Measurements from ENCODE around the gene CEBPZOS. TPM values are rescaled to one million over a fixed set of nuclear protein-coding genes. Genes with fewer than 3 reads are reported as not detected.
"Not testable (repeated sequence)": the region's sequence is repeated elsewhere in the genome, so short reads cannot be mapped to it uniquely, and the experiment has no call there.

CEBPZOS gene
- total RNA-seq, 2 donors from 2014 or later: 13.7 to 25.5 TPM

DNA sequence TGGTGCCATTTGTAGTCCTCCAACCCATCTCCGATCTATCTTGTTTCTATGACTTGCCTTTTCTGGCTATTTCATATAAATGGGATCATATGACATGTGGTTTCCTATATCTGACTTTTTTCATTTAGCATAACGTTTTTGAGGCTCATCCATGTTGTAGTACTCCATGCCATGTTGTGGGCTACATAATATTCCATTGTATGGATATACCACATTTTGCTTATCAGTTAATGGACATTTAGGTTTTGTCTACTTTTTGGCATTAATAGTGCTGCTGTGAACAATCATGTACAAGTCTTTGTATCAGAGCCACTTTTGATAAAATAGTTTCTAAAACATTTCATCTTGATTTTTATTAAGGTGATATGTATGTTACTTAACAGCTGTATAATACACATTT is 7.4 kb downstream of the CEBPZOS start:
- no peaks in the 10 kb centered on the region for H3K4me1 ChIP-seq (ENCODE audit: control insufficient read depth in 1 of 2, low read depth in 2 of 2)
- DNase-seq (ENCODE audit: low spot score) (no peak), ATAC-seq (ENCODE audit: insufficient number of reproducible peaks, low FRiP score, low read depth) (no peak)
- TF ChIP-seq, protein P1, sequence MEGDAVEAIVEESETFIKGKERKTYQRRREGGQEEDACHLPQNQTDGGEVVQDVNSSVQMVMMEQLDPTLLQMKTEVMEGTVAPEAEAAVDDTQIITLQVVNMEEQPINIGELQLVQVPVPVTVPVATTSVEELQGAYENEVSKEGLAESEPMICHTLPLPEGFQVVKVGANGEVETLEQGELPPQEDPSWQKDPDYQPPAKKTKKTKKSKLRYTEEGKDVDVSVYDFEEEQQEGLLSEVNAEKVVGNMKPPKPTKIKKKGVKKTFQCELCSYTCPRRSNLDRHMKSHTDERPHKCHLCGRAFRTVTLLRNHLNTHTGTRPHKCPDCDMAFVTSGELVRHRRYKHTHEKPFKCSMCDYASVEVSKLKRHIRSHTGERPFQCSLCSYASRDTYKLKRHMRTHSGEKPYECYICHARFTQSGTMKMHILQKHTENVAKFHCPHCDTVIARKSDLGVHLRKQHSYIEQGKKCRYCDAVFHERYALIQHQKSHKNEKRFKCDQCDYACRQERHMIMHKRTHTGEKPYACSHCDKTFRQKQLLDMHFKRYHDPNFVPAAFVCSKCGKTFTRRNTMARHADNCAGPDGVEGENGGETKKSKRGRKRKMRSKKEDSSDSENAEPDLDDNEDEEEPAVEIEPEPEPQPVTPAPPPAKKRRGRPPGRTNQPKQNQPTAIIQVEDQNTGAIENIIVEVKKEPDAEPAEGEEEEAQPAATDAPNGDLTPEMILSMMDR (IDR thresholded peaks at IDR 0.05): no peak
- H3K27ac ChIP-seq: no peak overlapping the region
- no peaks in the 10 kb centered on the region for H3K27me3 ChIP-seq (replicated peaks; ENCODE audit: insufficient read depth)
- peaks cover 11% of the 10 kb centered on the region for H3K9me3 ChIP-seq
- no peak overlapping the region for H3K4me3 ChIP-seq
- H3K36me3 ChIP-seq: peaks cover 49% of the 10 kb centered on the region

DNA sequence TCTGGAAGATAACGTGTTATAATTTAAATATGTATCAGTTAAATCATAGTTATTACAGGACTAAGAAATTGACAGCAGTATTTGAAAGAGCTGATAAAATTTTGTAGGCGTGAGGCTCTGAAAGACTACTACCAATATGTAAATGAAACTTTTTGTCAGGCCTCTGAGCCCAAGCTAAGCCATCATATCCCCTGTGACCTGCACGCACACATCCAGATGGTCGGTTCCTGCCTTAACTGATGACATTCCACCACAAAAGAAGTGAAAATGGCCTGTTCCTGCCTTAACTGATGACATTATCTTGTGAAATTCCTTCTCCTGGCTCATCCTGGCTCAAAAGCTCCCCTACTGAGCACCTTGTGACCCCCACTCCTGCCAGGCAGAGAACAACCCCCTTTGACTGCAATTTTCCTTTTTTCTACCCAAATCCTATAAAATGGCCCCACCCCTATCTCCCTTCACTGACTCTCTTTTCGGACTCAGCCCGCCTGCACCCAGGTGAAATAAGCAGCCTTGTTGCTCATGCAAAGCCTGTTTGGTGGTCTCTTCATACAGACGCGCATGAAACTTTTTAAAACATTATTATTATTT is 8.9 kb downstream of the CEBPZOS start:
- H3K36me3 ChIP-seq: peaks cover 64% of the 10 kb centered on the region
- not testable (repeated sequence) for H3K4me1 ChIP-seq (ENCODE audit: control insufficient read depth in 1 of 2, low read depth in 2 of 2); H3K27me3 ChIP-seq (replicated peaks; ENCODE audit: insufficient read depth); H3K4me3 ChIP-seq; H3K27ac ChIP-seq; DNase-seq (ENCODE audit: low spot score); ATAC-seq (ENCODE audit: insufficient number of reproducible peaks, low FRiP score, low read depth)
- peaks cover 19% of the 10 kb centered on the region for H3K9me3 ChIP-seq

DNA sequence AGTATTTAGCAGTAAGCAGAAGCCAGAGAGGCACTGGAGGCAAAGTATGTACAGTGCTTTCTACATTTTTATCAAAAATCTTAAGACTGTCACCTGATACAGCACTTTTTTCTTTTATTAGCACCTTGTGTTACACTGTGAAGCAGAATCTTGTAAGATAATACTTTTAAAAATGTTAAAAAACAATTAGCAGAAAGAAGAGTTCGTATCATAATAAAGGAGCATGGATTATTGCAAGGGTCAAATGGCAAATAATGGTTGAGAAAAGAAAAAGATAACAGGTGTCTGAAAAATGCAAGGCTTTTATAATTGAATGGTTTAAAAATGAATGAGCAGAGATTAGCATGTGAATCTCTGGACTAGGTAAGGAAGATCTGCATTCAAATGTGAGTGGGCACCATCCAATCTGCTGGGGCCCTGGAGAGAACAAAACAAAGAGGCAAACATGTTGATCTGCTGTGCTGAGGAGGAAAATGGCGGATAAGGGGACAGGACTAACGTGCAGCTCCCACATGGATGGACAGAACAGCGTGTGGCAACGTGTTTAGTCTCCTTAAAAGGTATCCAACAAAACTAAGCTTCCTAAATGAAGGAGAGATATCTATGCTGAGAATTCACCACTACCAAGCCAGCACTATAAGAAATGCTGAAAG is 9.5 kb downstream of the CEBPZOS start:
- Histone ChIP-seq H3K27ac (no peak overlapping the region), H3K27me3 (replicated peaks; ENCODE audit: insufficient read depth) (no peaks in the 10 kb centered on the region), H3K9me3 (peaks cover 19% of the 10 kb centered on the region), H3K4me1 (ENCODE audit: control insufficient read depth in 1 of 2, low read depth in 2 of 2) (no peaks in the 10 kb centered on the region), H3K4me3 (no peak overlapping the region), H3K36me3 (peaks cover 65% of the 10 kb centered on the region)
- ATAC-seq (ENCODE audit: insufficient number of reproducible peaks, low FRiP score, low read depth) (no peak), DNase-seq (ENCODE audit: low spot score) (no peak)
- TF ChIP-seq, protein P1 (IDR thresholded peaks at IDR 0.05): no peak

DNA sequence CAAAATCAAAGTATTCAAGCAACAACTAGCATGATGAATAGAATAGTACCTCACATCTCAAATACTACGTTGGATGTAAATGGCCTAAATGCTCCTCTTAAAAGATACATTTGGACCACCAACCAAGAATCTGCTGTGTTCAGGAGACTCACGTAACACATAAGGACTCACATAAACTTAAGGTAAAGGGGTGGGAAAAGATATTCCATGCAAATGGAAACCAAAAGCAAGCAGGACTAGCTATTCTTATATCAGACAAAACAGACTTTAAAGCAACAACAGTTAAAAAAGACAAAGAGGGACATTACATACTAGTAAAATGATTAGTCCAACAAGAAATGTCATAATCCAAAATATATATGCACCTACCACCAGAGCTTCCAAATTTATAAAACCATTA is 10.5 kb downstream of the CEBPZOS start:
- H3K36me3 ChIP-seq: peaks cover 64% of the 10 kb centered on the region

DNA sequence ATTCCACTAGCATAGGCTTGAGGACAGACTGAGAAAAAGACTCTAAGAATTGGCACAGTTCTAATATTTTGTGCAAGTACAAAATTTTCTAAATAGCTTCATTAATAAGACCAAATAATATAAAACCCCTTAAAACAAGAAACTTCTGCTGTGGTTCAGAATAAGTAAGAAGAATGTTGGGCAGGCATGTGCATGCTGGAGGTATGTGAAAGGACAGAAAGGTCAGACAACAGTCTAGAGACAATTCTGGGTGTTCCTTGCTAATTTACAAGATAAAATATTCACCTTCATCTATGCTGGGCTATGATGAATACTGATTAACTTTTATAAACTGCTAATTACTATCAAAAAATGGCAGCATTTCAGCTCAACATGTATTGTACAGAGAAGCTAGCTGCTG is 14.9 kb downstream of the CEBPZOS start:
- TF ChIP-seq, protein P1 (IDR thresholded peaks at IDR 0.05): no peak
- H3K27me3 ChIP-seq (replicated peaks; ENCODE audit: insufficient read depth): no peaks in the 10 kb centered on the region
- H3K4me3 ChIP-seq: no peak overlapping the region
- peaks cover 53% of the 10 kb centered on the region for H3K36me3 ChIP-seq
- H3K4me1 ChIP-seq (ENCODE audit: control insufficient read depth in 1 of 2, low read depth in 2 of 2): no peaks in the 10 kb centered on the region
- DNase-seq (ENCODE audit: low spot score) (no peak), ATAC-seq (ENCODE audit: insufficient number of reproducible peaks, low FRiP score, low read depth) (no peak)
- no peak overlapping the region for H3K27ac ChIP-seq
- H3K9me3 ChIP-seq: peaks cover 14% of the 10 kb centered on the region

More for the DNA sequence above, 10.5 kb downstream of the CEBPZOS start:
- not testable (repeated sequence) for H3K27ac ChIP-seq; ATAC-seq (ENCODE audit: insufficient number of reproducible peaks, low FRiP score, low read depth); H3K4me1 ChIP-seq (ENCODE audit: control insufficient read depth in 1 of 2, low read depth in 2 of 2); H3K4me3 ChIP-seq; H3K27me3 ChIP-seq (replicated peaks; ENCODE audit: insufficient read depth); DNase-seq (ENCODE audit: low spot score)
- peaks cover 19% of the 10 kb centered on the region for H3K9me3 ChIP-seq

DNA sequence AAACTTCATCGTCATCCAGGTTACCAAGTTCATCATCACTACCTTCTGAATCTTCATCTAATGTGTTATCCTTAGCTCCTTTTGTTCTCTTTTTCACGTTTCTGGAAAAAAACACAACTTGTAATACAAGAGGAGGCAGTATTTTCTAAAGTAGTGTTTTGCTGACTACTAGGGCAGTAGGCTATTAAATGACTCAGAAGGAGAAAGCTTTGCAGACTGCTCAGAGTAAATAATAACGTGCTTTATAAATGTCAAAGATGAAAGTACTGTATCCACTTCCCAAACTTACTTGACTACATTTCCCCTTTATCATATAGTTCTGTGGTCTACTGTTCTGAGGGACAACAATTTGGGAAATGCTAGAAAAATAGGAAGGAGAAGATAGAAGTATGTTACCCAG is 15.6 kb downstream of the CEBPZOS start:
- Histone ChIP-seq H3K9me3 (peaks cover 14% of the 10 kb centered on the region), H3K36me3 (peaks cover 52% of the 10 kb centered on the region), H3K27me3 (replicated peaks; ENCODE audit: insufficient read depth) (no peaks in the 10 kb centered on the region), H3K27ac (no peak overlapping the region), H3K4me3 (no peak overlapping the region), H3K4me1 (ENCODE audit: control insufficient read depth in 1 of 2, low read depth in 2 of 2) (no peaks in the 10 kb centered on the region)
- no peak for ATAC-seq (ENCODE audit: insufficient number of reproducible peaks, low FRiP score, low read depth)
- TF ChIP-seq, protein P1 (IDR thresholded peaks at IDR 0.05): no peak
- no peak for DNase-seq (ENCODE audit: low spot score)

Measured in thoracic aorta (tissue), 2 donors.